Mesothelial cell of epicardium (in vitro differentiated cells): ENCODE measurements around the gene MINDY4. TPM values are rescaled to one million over a fixed set of nuclear protein-coding genes. Genes with fewer than 3 reads are reported as not detected.

Experiments used
- DNase-seq, 2 experiments: peaks; one replicate each; pipeline ENCODE4 v3.0.0; 2021; ENCODE audit warnings: low spot score in 2 of 2; ENCODE audit not compliant: unreplicated experiment in 2 of 2
- H3K27ac Mint-ChIP-seq: 2 replicates; pipeline ENCODE4 v1.8.0; 2021; ENCODE audit warnings: mixed read lengths
- H3K27me3 Mint-ChIP-seq: 2 replicates; pipeline ENCODE4 v1.8.0; 2021; ENCODE audit warnings: low read depth, mixed read lengths
- H3K36me3 Mint-ChIP-seq: 2 replicates; pipeline ENCODE4 v1.8.0; 2021; ENCODE audit warnings: mixed read lengths
- H3K4me1 Mint-ChIP-seq: 2 replicates; pipeline ENCODE4 v1.8.0; 2021; ENCODE audit warnings: mixed read lengths
- H3K4me3 Mint-ChIP-seq: 2 replicates; pipeline ENCODE4 v1.8.0; 2021; ENCODE audit warnings: mild to moderate bottlenecking, moderate library complexity, mixed read lengths
- H3K9me3 Mint-ChIP-seq: 2 replicates; pipeline ENCODE4 v1.8.0; 2021; ENCODE audit warnings: mixed read lengths
- CTCF ChIP-seq: fragments of 200-600 bp; sonication (generic); IDR thresholded peaks from one replicate; pipeline ENCODE4 v1.5.0; 2021; ENCODE audit warnings: antibody characterized with exemption; ENCODE audit not compliant: unreplicated experiment
- total RNA-seq: library from RNA; stranded (reverse); gene quantifications from 3 replicates; pipeline ENCODE4 v1.2.1, GENCODE V29; 2021

Gene MINDY4
- total RNA-seq, 1 donor from 2014 or later = 10.8 TPM

- Mint-ChIP-seq H3K9me3 (no peaks in the 10 kb centered on the region), H3K36me3 (no peaks in the 10 kb centered on the region), H3K27me3 (no peaks in the 10 kb centered on the region), H3K27ac (no peak overlapping the region), H3K4me1 (no peaks in the 10 kb centered on the region), H3K4me3 (no peak overlapping the region)
- no peak for TF ChIP-seq CTCF
- DNase-seq = no peak
These were observed 95.7 kb downstream of the MINDY4 start for GRCh38 chr7:30866939-30867338.

GRCh38 chr7:30867483-30867882 lies 96.3 kb downstream of the MINDY4 start:
- no peak for DNase-seq
- Mint-ChIP-seq H3K4me1 (no peaks in the 10 kb centered on the region), H3K4me3 (no peak overlapping the region), H3K9me3 (no peaks in the 10 kb centered on the region), H3K27ac (no peak overlapping the region), H3K27me3 (no peaks in the 10 kb centered on the region), H3K36me3 (no peaks in the 10 kb centered on the region)
- no peak for TF ChIP-seq CTCF

- no peaks in the 10 kb centered on the region for H3K27me3 Mint-ChIP-seq
These were observed 98.8 kb downstream of the MINDY4 start for GRCh38 chr7:30869794-30870611.

GRCh38 chr7:30870821-30871518 lies 99.8 kb downstream of the MINDY4 start:
- H3K4me1 Mint-ChIP-seq = no peaks in the 10 kb centered on the region
- no peak overlapping the region for H3K4me3 Mint-ChIP-seq
- H3K27ac Mint-ChIP-seq = no peak overlapping the region
- no peaks in the 10 kb centered on the region for H3K9me3 Mint-ChIP-seq
- no peak for TF ChIP-seq CTCF
- H3K36me3 Mint-ChIP-seq = peaks cover 11% of the 10 kb centered on the region
- DNase-seq = no peak
- H3K27me3 Mint-ChIP-seq = no peaks in the 10 kb centered on the region

More at GRCh38 chr7:30869794-30870611, 98.8 kb downstream of the MINDY4 start:
- no peak for DNase-seq
- Mint-ChIP-seq H3K4me1 (no peaks in the 10 kb centered on the region), H3K4me3 (no peak overlapping the region), H3K36me3 (peaks cover 4% of the 10 kb centered on the region), H3K27ac (no peak overlapping the region), H3K9me3 (no peaks in the 10 kb centered on the region)
- TF ChIP-seq CTCF = no peak

GRCh38 chr7:30871655-30872054 lies 100.4 kb downstream of the MINDY4 start:
- Mint-ChIP-seq H3K27me3 (no peaks in the 10 kb centered on the region), H3K27ac (no peak overlapping the region), H3K4me1 (no peaks in the 10 kb centered on the region), H3K36me3 (peaks cover 14% of the 10 kb centered on the region), H3K4me3 (no peak overlapping the region), H3K9me3 (no peaks in the 10 kb centered on the region)
- TF ChIP-seq CTCF = no peak
- no peak for DNase-seq
